Fibroblast of lung (primary cell): ENCODE data around the gene ELMOD3.

Experiments used
- CTCF ChIP-seq, 2 donors: IDR thresholded peaks in 1 of 2; conservative IDR thresholded peaks in 1 of 2; 1 replicate in 1 of 2; 2 replicates in 1 of 2; pipeline ENCODE4 v1.5.1; 2011 to 2012; ENCODE audit warnings: low read length in 2 of 2, control low read depth in 1 of 2, inconsistent platforms in 1 of 2, low read depth in 1 of 2, mild to moderate bottlenecking in 1 of 2
- EZH2 ChIP-seq: IDR thresholded peaks from 2 replicates; pipeline ENCODE4 v1.5.1; 2012; ENCODE audit warnings: low read length, control low read depth, mild to moderate bottlenecking; ENCODE audit errors: missing control alignments

GRCh38 chr2:85401844-85402243, 47.3 kb downstream of the ELMOD3 start:
- TF ChIP-seq CTCF (conservative IDR thresholded peaks at IDR 0.05 in 1 of 2, IDR thresholded peaks at IDR 0.05 in 1 of 2; ENCODE audit: low read depth in 1 of 2, low read length in 2 of 2) (no peak), EZH2 (no peak)
